Right lobe of liver (tissue), 6 donors: ENCODE results near the gene NIPBL. TPM values are rescaled to one million over a fixed set of nuclear protein-coding genes. Genes with fewer than 3 reads are reported as not detected.

Experiments used
- ATAC-seq, 4 donors: fragments of 200-7000 bp; cut with Tn5 transposase; one replicate each; pipeline ENCODE4 v1.9.1; 2020; ENCODE audit warnings: mild to moderate bottlenecking in 4 of 4, moderate library complexity in 4 of 4
- DNase-seq, 3 donors: peaks; one replicate each; pipeline ENCODE4 v3.0.0-alpha.2; 2020
- H3K27ac ChIP-seq, 3 donors: fragments of 200-600 bp; one replicate each; pipeline ENCODE4 v1.8.0; 2022
- H3K27me3 ChIP-seq, 2 donors: fragments of 200-600 bp; one replicate each; pipeline ENCODE4 v1.8.0; 2022
- H3K36me3 ChIP-seq, 4 donors: fragments of 200-600 bp; sonication (generic) in 1 of 4; one replicate each; pipeline versions ENCODE4 v1.5.1 to v1.8.0; 2017 to 2022; ENCODE audit warnings: control low read depth in 1 of 4
- H3K4me1 ChIP-seq, 4 donors: fragments of 200-600 bp; sonication (generic) in 1 of 4; one replicate each; pipeline versions ENCODE4 v1.5.1 to v1.8.0; 2017 to 2022; ENCODE audit warnings: control low read depth in 1 of 4
- H3K4me3 ChIP-seq, 3 donors: fragments of 200-600 bp; one replicate each; pipeline ENCODE4 v1.8.0; 2022
- H3K9me3 ChIP-seq, 4 donors: fragments of 200-600 bp; sonication (generic) in 1 of 4; one replicate each; pipeline versions ENCODE4 v1.5.1 to v1.8.0; 2017 to 2022; ENCODE audit warnings: control low read depth in 1 of 4
- CTCF ChIP-seq, 4 donors: fragments of 200-600 bp in 3 of 4; fragments of 450-650 bp in 1 of 4; IDR thresholded peaks; one replicate each; pipeline versions ENCODE4 v1.5.1 to v1.8.0; 2016 to 2022; ENCODE audit warnings: antibody characterized with exemption in 4 of 4, mild to moderate bottlenecking in 2 of 4
- POLR2A ChIP-seq: fragments of 450-650 bp; IDR thresholded peaks from one replicate; pipeline ENCODE4 v1.6.1; 2017; ENCODE audit warnings: antibody characterized with exemption, mild to moderate bottlenecking
- WGBS: methylation state at CpG from one replicate; pipeline ENCODE4 v1.1.6; 2018; ENCODE audit warnings: low coverage, low lambda C conversion rate; ENCODE audit not compliant: insufficient coverage; ENCODE audit errors: missing lambda C conversion rate; 5-methylcytosine and 5-hydroxymethylcytosine counted together
- intact Hi-C, 2 donors: fragments of 100-400 bp; cut with DNase I; formaldehyde crosslinking; loops; one replicate each; pipeline versions ENCODE4 v1.11.2 to v1.14.1; 2022
- total RNA-seq, 6 experiments: library from RNA; depleted of rRNA in 2 of 6; stranded (reverse); fragments of >200 nt in 2 of 6; fragmentation: NEBNext Ultra II Directional in 3 of 6; extraction: Animal tissue kit (Norgen Biotek cat#: 25700) in 3 of 6; gene quantifications; one replicate each; pipeline versions ENCODE4 v1.1.0 to v1.2.4, GENCODE V29; 2016 to 2023
- donor health status: DM: no; HTN: yes; CAD: no.
- donor health status: DM: no; HTN: no; CAD: no.
- donor health status: DM: no; HTN: no; CAD: no.
- donor health status: DM: no; HTN: yes; CAD: no.
- donor health status: DM: no; HTN: yes; CAD: no.

The NIPBL gene
- total RNA-seq, 6 experiments from 2014 or later, result 16.0 to 29.2 (median 24.6) TPM

GRCh38 chr5:36854402-36855140, 22.0 kb upstream of the NIPBL start:
- 79% methylated on average over 16 of the region's 16 CpGs for WGBS
- TF ChIP-seq POLR2A, result no peak
- no peak for TF ChIP-seq CTCF (IDR thresholded peaks at IDR 0.05)
- DNase-seq, result no peak

GRCh38 chr5:36855141-36855495, 21.5 kb upstream of the NIPBL start:
- ATAC-seq (no peak), DNase-seq (no peak)
- Histone ChIP-seq H3K27ac (no peak overlapping the region), H3K4me3 (no peak overlapping the region), H3K9me3 (no peaks in the 10 kb centered on the region), H3K36me3 (no peaks in the 10 kb centered on the region), H3K27me3 (no peaks in the 10 kb centered on the region), H3K4me1 (no peaks in the 10 kb centered on the region)
- intact Hi-C loops, result no loop called here
- TF ChIP-seq CTCF (IDR thresholded peaks at IDR 0.05) (no peak), POLR2A (no peak)
- WGBS, result 85% methylated on average over 10 of the region's 10 CpGs

More at GRCh38 chr5:36854402-36855140, 22.0 kb upstream of the NIPBL start:
- Histone ChIP-seq H3K9me3 (no peaks in the 10 kb centered on the region), H3K4me3 (no peak overlapping the region), H3K27ac (no peak overlapping the region), H3K36me3 (no peaks in the 10 kb centered on the region), H3K4me1 (no peaks in the 10 kb centered on the region), H3K27me3 (no peaks in the 10 kb centered on the region)
- intact Hi-C loops, result no loop called here
- no peak for ATAC-seq

GRCh38 chr5:36861871-36862270, 14.7 kb upstream of the NIPBL start:
- no peak for TF ChIP-seq POLR2A
- TF ChIP-seq CTCF (IDR thresholded peaks at IDR 0.05), result no peak
- no peaks in the 10 kb centered on the region for H3K27me3 ChIP-seq
- no peaks in the 10 kb centered on the region for H3K9me3 ChIP-seq
- WGBS, result 100% methylated on average over 1 of the region's 1 CpG
- H3K36me3 ChIP-seq, result no peaks in the 10 kb centered on the region
- intact Hi-C loops, result no loop called here
- no peak for ATAC-seq
- H3K4me3 ChIP-seq, result no peak overlapping the region
- no peak overlapping the region for H3K27ac ChIP-seq
- DNase-seq, result no peak
- H3K4me1 ChIP-seq, result no peaks in the 10 kb centered on the region

GRCh38 chr5:36870399-36871040, 6.0 kb upstream of the NIPBL start:
- TF ChIP-seq POLR2A (no peak), CTCF (IDR thresholded peaks at IDR 0.05) (peak; percentile 60 to 73 (median 72))
- DNase-seq (no peak), ATAC-seq (peak; percentile 82 to 89 (median 87))
- no peaks in the 10 kb centered on the region for H3K36me3 ChIP-seq
- H3K27ac ChIP-seq, result no peak overlapping the region
- peaks cover 0 to 18% (median 7%) of the 10 kb centered on the region in 4 donors for H3K4me1 ChIP-seq
- intact Hi-C loops, result no loop called here
- H3K27me3 ChIP-seq, result no peaks in the 10 kb centered on the region
- WGBS, result 41% methylated on average over 2 of the region's 2 CpGs
- no peak overlapping the region for H3K4me3 ChIP-seq
- no peaks in the 10 kb centered on the region for H3K9me3 ChIP-seq
